DND-41 (cell line): Measurements from ENCODE around the gene TAGLN3.

Experiments
- EZH2 ChIP-seq: IDR thresholded peaks from 3 replicates; pipeline ENCODE4 v1.6.1; 2012; ENCODE audit warnings: borderline replicate concordance, low read depth, mild to moderate bottlenecking, moderate library complexity, low read length, inconsistent platforms; ENCODE audit not compliant: severe bottlenecking
- TF ChIP-seq, protein P1 (sequence below): IDR thresholded peaks from 2 replicates; pipeline ENCODE4 v1.5.1; 2012; ENCODE audit warnings: borderline replicate concordance, low read length, moderate library complexity, mild to moderate bottlenecking; ENCODE audit not compliant: poor library complexity, severe bottlenecking; ENCODE audit errors: extremely low read depth

- TF ChIP-seq, protein P1, sequence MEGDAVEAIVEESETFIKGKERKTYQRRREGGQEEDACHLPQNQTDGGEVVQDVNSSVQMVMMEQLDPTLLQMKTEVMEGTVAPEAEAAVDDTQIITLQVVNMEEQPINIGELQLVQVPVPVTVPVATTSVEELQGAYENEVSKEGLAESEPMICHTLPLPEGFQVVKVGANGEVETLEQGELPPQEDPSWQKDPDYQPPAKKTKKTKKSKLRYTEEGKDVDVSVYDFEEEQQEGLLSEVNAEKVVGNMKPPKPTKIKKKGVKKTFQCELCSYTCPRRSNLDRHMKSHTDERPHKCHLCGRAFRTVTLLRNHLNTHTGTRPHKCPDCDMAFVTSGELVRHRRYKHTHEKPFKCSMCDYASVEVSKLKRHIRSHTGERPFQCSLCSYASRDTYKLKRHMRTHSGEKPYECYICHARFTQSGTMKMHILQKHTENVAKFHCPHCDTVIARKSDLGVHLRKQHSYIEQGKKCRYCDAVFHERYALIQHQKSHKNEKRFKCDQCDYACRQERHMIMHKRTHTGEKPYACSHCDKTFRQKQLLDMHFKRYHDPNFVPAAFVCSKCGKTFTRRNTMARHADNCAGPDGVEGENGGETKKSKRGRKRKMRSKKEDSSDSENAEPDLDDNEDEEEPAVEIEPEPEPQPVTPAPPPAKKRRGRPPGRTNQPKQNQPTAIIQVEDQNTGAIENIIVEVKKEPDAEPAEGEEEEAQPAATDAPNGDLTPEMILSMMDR: no peak
- no peak for TF ChIP-seq EZH2
These were observed 21.0 kb downstream of the TAGLN3 start for GRCh38 chr3:112019716-112020115.
